GM12875 (cell line): ENCODE results near the gene PCLO.

Experiments used
- H3K4me3 ChIP-seq: one replicate; pipeline ENCODE4 v1.5.1; 2011; ENCODE audit warnings: low read depth, low read length, control low read depth
- CTCF ChIP-seq: IDR thresholded peaks from 2 replicates; pipeline ENCODE4 v1.5.1; 2011; ENCODE audit warnings: low read depth, mild to moderate bottlenecking, control low read depth, inconsistent platforms, low read length, moderate library complexity, borderline replicate concordance; ENCODE audit not compliant: insufficient read depth

The PCLO gene

DNA sequence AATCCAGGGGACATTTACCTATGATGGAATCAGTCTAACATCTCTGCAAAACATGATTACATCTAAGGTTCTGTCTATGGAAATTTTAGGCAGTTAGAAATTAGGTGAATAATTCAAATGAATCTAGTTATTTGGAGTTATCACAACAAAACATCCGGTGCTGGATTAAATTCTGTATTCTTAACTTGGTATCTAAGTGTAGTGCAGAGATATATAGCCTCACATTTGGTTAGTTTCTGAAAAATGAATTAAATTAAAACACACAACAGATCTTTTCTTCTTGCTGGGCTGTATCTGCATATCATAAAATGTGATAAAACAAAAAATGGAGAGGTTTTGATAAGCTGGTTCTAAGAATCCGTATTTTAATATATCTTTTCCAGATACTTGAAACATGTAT is 354.1 kb downstream of the PCLO start:
- no peak for TF ChIP-seq CTCF
- no peak overlapping the region for H3K4me3 ChIP-seq

DNA sequence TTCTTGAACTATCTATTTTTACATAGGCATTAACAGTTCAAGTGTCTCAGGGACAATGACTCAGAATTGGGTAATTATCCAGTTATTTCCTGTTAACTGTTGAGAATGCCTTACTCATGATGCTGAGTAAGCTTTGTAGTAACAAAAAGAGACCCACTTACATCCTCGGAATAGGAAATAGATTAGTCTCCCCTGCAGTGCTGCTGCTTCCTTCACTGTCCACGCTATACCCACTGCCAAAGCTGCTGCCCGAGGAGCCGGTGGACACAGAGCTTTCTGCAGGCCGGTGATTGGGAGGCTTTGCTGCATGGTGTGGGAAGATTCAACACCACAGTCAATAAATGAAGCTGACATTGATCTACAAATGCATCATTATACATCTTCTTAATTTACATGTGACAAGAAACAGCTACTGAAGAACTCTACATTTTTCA is 357.1 kb downstream of the PCLO start:
- no peak overlapping the region for H3K4me3 ChIP-seq
- TF ChIP-seq CTCF, result no peak

- TF ChIP-seq CTCF, result no peak
- H3K4me3 ChIP-seq, result no peak overlapping the region
These were observed 359.3 kb downstream of the PCLO start for GRCh38 chr7:82803411-82803810.

GRCh38 chr7:82789883-82790609 is 372.6 kb downstream of the PCLO start:
- H3K4me3 ChIP-seq, result no peak overlapping the region
- TF ChIP-seq CTCF, result no peak

DNA sequence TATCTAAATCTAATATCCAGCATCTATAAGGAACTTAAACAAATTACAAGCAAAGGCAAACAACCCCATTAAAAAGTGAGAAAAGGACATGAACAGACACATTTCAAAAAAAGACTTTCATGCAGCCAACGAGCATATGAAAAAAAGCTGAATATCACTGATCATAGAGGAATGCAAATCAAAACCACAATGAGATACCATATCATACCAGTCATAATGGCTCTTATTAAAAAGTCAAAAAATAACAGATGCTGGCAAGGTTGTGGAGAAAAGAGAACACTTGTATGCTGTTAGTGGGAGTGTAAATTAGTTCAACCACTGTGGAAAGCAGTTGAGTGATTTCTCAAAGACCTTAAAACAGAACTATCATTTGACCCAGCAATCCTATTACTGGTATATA is 384.7 kb downstream of the PCLO start:
- H3K4me3 ChIP-seq, result no peak overlapping the region
- no peak for TF ChIP-seq CTCF

- no peak for TF ChIP-seq CTCF
These were observed 399.8 kb downstream of the PCLO start for GRCh38 chr7:82762880-82763279.

DNA sequence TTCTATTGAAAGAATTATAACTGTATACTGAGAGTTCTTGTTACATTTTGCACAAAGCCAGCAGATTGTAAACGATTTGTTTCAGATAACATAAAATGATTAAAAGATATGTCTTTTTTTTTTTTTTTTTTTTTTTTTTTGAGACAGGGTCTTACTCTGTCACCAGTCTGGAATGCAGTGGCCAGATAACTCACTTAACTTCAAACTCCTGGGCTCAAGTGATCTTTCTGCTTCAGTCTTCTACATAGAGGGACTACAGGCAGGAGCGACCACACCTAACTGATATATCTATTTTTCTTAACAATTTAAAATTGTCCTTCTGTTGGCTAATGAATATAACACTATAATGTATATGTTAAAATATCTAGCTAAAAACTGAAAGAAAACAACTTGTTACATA is 401.9 kb downstream of the PCLO start:
- TF ChIP-seq CTCF, result no peak
- no peak overlapping the region for H3K4me3 ChIP-seq

More at GRCh38 chr7:82762880-82763279, 399.8 kb downstream of the PCLO start:
- H3K4me3 ChIP-seq, result no peak overlapping the region
